OCI-LY7 (cell line): ENCODE results near the gene KCNN1.

ENCODE experiments used
- EZH2phosphoT487 ChIP-seq: fragments of 200-600 bp; sonication (generic); IDR thresholded peaks from 2 replicates; pipeline ENCODE4 v1.6.1; 2018; ENCODE audit warnings: low read depth, borderline replicate concordance, mild to moderate bottlenecking, mixed run types, antibody characterized with exemption, low read length, moderate library complexity, mixed read lengths
- TF ChIP-seq, protein P1 (sequence below): fragments of 200-600 bp; sonication (generic); conservative IDR thresholded peaks from 2 replicates; pipeline ENCODE4 v1.5.1; 2014; ENCODE audit warnings: mild to moderate bottlenecking, antibody characterized with exemption, low read length, moderate library complexity, mixed read lengths

DNA sequence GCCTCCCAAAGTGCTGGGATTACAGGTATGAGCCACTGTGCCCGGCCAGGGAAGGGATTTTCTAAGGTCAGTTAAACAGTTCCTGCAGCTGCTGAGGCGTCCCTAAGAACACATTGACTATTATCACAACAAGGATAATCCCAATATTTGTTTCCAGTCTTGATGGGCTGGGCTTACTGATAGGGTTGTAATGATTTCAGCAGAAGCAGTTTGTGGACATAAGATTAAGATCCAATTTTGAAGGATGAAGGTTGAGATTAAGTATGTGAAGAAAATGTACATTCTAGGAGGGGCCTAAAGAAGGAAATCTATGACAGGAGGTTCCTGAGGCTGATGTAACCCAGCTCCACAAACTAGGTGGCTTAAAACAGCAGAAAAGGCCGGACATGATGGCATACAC is 44.8 kb upstream of the KCNN1 start:
- TF ChIP-seq, protein P1, sequence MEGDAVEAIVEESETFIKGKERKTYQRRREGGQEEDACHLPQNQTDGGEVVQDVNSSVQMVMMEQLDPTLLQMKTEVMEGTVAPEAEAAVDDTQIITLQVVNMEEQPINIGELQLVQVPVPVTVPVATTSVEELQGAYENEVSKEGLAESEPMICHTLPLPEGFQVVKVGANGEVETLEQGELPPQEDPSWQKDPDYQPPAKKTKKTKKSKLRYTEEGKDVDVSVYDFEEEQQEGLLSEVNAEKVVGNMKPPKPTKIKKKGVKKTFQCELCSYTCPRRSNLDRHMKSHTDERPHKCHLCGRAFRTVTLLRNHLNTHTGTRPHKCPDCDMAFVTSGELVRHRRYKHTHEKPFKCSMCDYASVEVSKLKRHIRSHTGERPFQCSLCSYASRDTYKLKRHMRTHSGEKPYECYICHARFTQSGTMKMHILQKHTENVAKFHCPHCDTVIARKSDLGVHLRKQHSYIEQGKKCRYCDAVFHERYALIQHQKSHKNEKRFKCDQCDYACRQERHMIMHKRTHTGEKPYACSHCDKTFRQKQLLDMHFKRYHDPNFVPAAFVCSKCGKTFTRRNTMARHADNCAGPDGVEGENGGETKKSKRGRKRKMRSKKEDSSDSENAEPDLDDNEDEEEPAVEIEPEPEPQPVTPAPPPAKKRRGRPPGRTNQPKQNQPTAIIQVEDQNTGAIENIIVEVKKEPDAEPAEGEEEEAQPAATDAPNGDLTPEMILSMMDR: no peak
- no peak for TF ChIP-seq EZH2phosphoT487
